ENCODE measurements around the gene RELN.

- TF ChIP-seq HBP1 (CRISPR knock-in tag; IDR thresholded peaks at IDR 0.05; ENCODE audit: low read depth) (no peak), RAD21 (CRISPR knock-in tag; IDR thresholded peaks at IDR 0.05) (no peak), NRL (CRISPR knock-in tag; IDR thresholded peaks at IDR 0.05; ENCODE audit: borderline replicate concordance) (no peak), REST (IDR thresholded peaks at IDR 0.05; ENCODE audit: borderline replicate concordance in 1 of 2, low read depth in 1 of 2, low read length in 2 of 2) (no peak), ZNF530 (CRISPR knock-in tag; IDR thresholded peaks at IDR 0.05; ENCODE audit: low read depth) (no peak), EP300 (IDR thresholded peaks at IDR 0.05; ENCODE audit: low read depth in 2 of 2, low read length in 2 of 2) (no peak), EP300 (CRISPR knock-in tag; IDR thresholded peaks at IDR 0.05; ENCODE audit: borderline replicate concordance) (no peak)
These were observed 109.4 kb downstream of the RELN start for GRCh38 chr7:103879928-103880600.
